Endothelial cell of umbilical vein (primary cell): ENCODE measurements around the gene NUDT3. TPM values are rescaled to one million over a fixed set of nuclear protein-coding genes. Genes with fewer than 3 reads are reported as not detected.

ENCODE experiments used
- BruUV-seq: library from RNA; stranded (reverse); fragments of 400-500 nt; replicated peaks from 2 replicates; lab custom pipeline; 2021; lab: Mats Ljungman, UMichigan
- CTCF ChIA-PET: fragments of 300-600, 350-600 bp; sonication (Branson Sonifier 250); formaldehyde crosslinking; loops from one replicate; lab custom pipeline; 2021; ENCODE audit warnings: antibody characterized with exemption, inconsistent platforms; lab: Charles Lee
- POLR2A ChIA-PET: fragments of 300-600, 350-600 bp; sonication (Branson Sonifier 250); formaldehyde crosslinking; loops from one replicate; lab custom pipeline; 2021; ENCODE audit warnings: antibody characterized with exemption, inconsistent platforms; lab: Charles Lee
- DNase-seq: peaks from one replicate; pipeline ENCODE4 v3.0.0-alpha.2; 2011; ENCODE audit warnings: low read depth, low spot score
- FAIRE-seq: peaks from 2 replicates; lab custom pipeline; 2011; peaks lifted over from hg19 to GRCh38; lab: Jason Lieb, UNC
- H2AFZ ChIP-seq: 2 replicates; pipeline ENCODE4 v1.6.0; 2012; ENCODE audit warnings: low read depth, low read length, control low read depth, inconsistent platforms
- H3K27ac ChIP-seq: 2 replicates; pipeline ENCODE4 v1.5.1; 2011; ENCODE audit warnings: low read depth, mild to moderate bottlenecking, control low read depth, low read length, moderate library complexity; ENCODE audit not compliant: insufficient read depth
- H3K27me3 ChIP-seq, 2 experiments: 2 replicates each; pipeline versions ENCODE4 v1.6.0 to v1.6.1; 2011; ENCODE audit warnings: low read length in 2 of 2, mixed read lengths in 1 of 2; ENCODE audit not compliant: control insufficient read depth in 2 of 2, insufficient read depth in 2 of 2
- H3K36me3 ChIP-seq, 2 experiments: 2 replicates in 1 of 2; 3 replicates in 1 of 2; pipeline ENCODE4 v1.5.1; 2011; ENCODE audit warnings: low read length in 2 of 2, mild to moderate bottlenecking in 1 of 2, moderate library complexity in 1 of 2; ENCODE audit not compliant: control insufficient read depth in 2 of 2, insufficient read depth in 2 of 2; ENCODE audit errors: extremely low read depth in 1 of 2
- H3K4me1 ChIP-seq: 3 replicates; pipeline ENCODE4 v1.5.1; 2011; ENCODE audit warnings: mild to moderate bottlenecking, low read length; ENCODE audit not compliant: control insufficient read depth, insufficient read depth; ENCODE audit errors: extremely low read depth
- H3K4me2 ChIP-seq: 2 replicates; pipeline ENCODE4 v1.6.1; 2011; ENCODE audit warnings: low read length, control low read depth, mixed read lengths; ENCODE audit not compliant: insufficient read depth
- H3K4me3 ChIP-seq, 3 experiments: fragments of 200-600 bp in 1 of 3; sonication (generic), shearing (Covaris generic) in 1 of 3; replicated peaks in 1 of 3; 2 replicates each; pipeline ENCODE4 v1.5.1; 2011 to 2016; ENCODE audit warnings: control low read depth in 3 of 3, low read length in 3 of 3, mild to moderate bottlenecking in 2 of 3, inconsistent platforms in 1 of 3, low read depth in 1 of 3, moderate library complexity in 1 of 3; ENCODE audit not compliant: insufficient read depth in 1 of 3
- H3K79me2 ChIP-seq: 2 replicates; pipeline ENCODE4 v1.6.0; 2012; ENCODE audit warnings: low read length, inconsistent platforms; ENCODE audit not compliant: control insufficient read depth, insufficient read depth
- H3K9ac ChIP-seq: replicated peaks from 2 replicates; pipeline ENCODE3; 2011; ENCODE audit warnings: low read length, control low read depth; ENCODE audit not compliant: insufficient read depth; ENCODE audit errors: extremely low read depth
- H3K9me1 ChIP-seq: replicated peaks from 3 replicates; pipeline ENCODE4 v1.6.0; 2011; ENCODE audit warnings: mild to moderate bottlenecking, low read length; ENCODE audit not compliant: control insufficient read depth, insufficient read depth; ENCODE audit errors: extremely low read depth
- H3K9me3 ChIP-seq: replicated peaks from 2 replicates; pipeline ENCODE4 v1.5.1; 2012; ENCODE audit warnings: low read length, inconsistent platforms; ENCODE audit not compliant: control insufficient read depth, insufficient read depth
- H4K20me1 ChIP-seq: replicated peaks from 2 replicates; pipeline ENCODE3; 2011; ENCODE audit warnings: mild to moderate bottlenecking, low read length; ENCODE audit not compliant: control insufficient read depth, insufficient read depth; ENCODE audit errors: extremely low read depth
- CTCF ChIP-seq, 2 donors: IDR thresholded peaks; 1 replicate in 1 of 2; 2 replicates in 1 of 2; pipeline ENCODE4 v1.5.1; 2011; ENCODE audit warnings: low read length in 2 of 2, mild to moderate bottlenecking in 2 of 2, moderate library complexity in 2 of 2, control low read depth in 1 of 2, inconsistent platforms in 1 of 2, low read depth in 1 of 2; ENCODE audit not compliant: insufficient read depth in 1 of 2; ENCODE audit errors: extremely low read depth in 1 of 2
- EZH2 ChIP-seq: IDR thresholded peaks from 2 replicates; pipeline ENCODE4 v1.6.1; 2012; ENCODE audit warnings: borderline replicate concordance, low read depth, mild to moderate bottlenecking, moderate library complexity, low read length, inconsistent platforms; ENCODE audit not compliant: severe bottlenecking
- FOS ChIP-seq: IDR thresholded peaks from 2 replicates; pipeline ENCODE4 v1.6.1; 2011; ENCODE audit warnings: mild to moderate bottlenecking, low read length, moderate library complexity, borderline replicate concordance; ENCODE audit not compliant: insufficient read depth
- GATA2 ChIP-seq: IDR thresholded peaks from 2 replicates; pipeline ENCODE4 v1.7.0; 2011; ENCODE audit warnings: low read depth, mild to moderate bottlenecking, moderate library complexity, mixed read lengths, low read length; ENCODE audit not compliant: insufficient read length, insufficient read depth
- JUN ChIP-seq: IDR thresholded peaks from 2 replicates; pipeline ENCODE4 v1.6.1; 2011; ENCODE audit warnings: borderline replicate concordance, low read depth; ENCODE audit not compliant: insufficient read length, insufficient read depth
- MAX ChIP-seq: IDR thresholded peaks from 2 replicates; pipeline ENCODE4 v1.6.1; 2011; ENCODE audit not compliant: insufficient read depth, insufficient read length
- MYC ChIP-seq: IDR thresholded peaks from one replicate; pipeline ENCODE4 v1.6.1; 2011; ENCODE audit warnings: mild to moderate bottlenecking, low read depth, low read length
- POLR2A ChIP-seq: IDR thresholded peaks from 2 replicates; pipeline ENCODE4 v1.6.1; 2012; ENCODE audit warnings: low read depth, mild to moderate bottlenecking, control low read depth, low read length
- POLR2AphosphoS5 ChIP-seq: IDR thresholded peaks from 2 replicates; pipeline ENCODE4 v1.6.1; 2012; ENCODE audit warnings: low read depth, mild to moderate bottlenecking, control low read depth, low read length, moderate library complexity; ENCODE audit not compliant: insufficient read depth
- dilution Hi-C: fragments of 300-500 bp; cut with MboI; formaldehyde crosslinking; loops from one replicate; pipeline ENCODE4 v1.15.0; 2019; ENCODE audit warnings: low sequenced_read_pairs; ENCODE audit not compliant: extremely low pct_ligation_motif_present
- intact Hi-C: fragments of 100-400 bp; cut with micrococcal nuclease; formaldehyde crosslinking; loops from one replicate; pipeline ENCODE4 v1.10.0; 2022
- polyA plus RNA-seq, 4 experiments: library from polyadenylated mRNA; depleted of rRNA in 3 of 4; stranded (reverse) in 3 of 4; unstranded in 1 of 4; fragments of >200 nt; gene quantifications; 2 replicates each; pipeline versions ENCODE4 v1.2.1 to v1.2.3, GENCODE V29; 2011 to 2012; ENCODE audit warnings: missing spikeins in 1 of 4
- total RNA-seq: library from RNA; stranded (reverse); gene quantifications from 2 replicates; pipeline ENCODE4 v1.2.3, GENCODE V29; 2021

NUDT3 gene
- total and polyA plus RNA-seq, 2 donors (not counting 3 experiments of a cell fraction or from before 2014, with no cell fraction given): 11.9 to 30.9 TPM

- TF ChIP-seq GATA2 (no peak), POLR2AphosphoS5 (no peak), CTCF (IDR thresholded peaks at IDR 0.05; ENCODE audit: extremely low read depth in 1 of 2, insufficient read depth in 1 of 2, low read depth in 1 of 2, low read length in 2 of 2) (no peak), MYC (no peak), EZH2 (no peak), POLR2A (no peak), FOS (no peak), JUN (no peak), MAX (no peak)
- H2AFZ ChIP-seq: no peak overlapping the region
- ChIA-PET POLR2A (no interaction called here), CTCF (interaction anchor here (1.1 to 1.4 kb wide), 5 partner anchors 12 to 76 kb away, joined by 3 to 4 read pairs (median 3); no protein-coding TSS in a partner anchor)
- no peak overlapping the region for H3K4me2 ChIP-seq
- no peaks in the 10 kb centered on the region for H3K9me1 ChIP-seq
- H3K9ac ChIP-seq: no peak overlapping the region
- H4K20me1 ChIP-seq: no peaks in the 10 kb centered on the region
- FAIRE-seq (no peak), DNase-seq (no peak)
- no peaks in the 10 kb centered on the region for H3K9me3 ChIP-seq
- intact Hi-C loops (no loop called here), dilution Hi-C loops (no loop called here)
- no peaks in the 10 kb centered on the region for H3K27me3 ChIP-seq
- H3K27ac ChIP-seq: no peak overlapping the region
- peaks cover 54% of the 10 kb centered on the region for H3K4me1 ChIP-seq
- no peak overlapping the region for H3K4me3 ChIP-seq
- BruUV-seq: no TSS peak
- peaks cover 46% of the 10 kb centered on the region for H3K79me2 ChIP-seq
- H3K36me3 ChIP-seq: no peaks in the 10 kb centered on the region
Observed at GRCh38 chr6:34338811-34339210, 53.7 kb downstream of the NUDT3 start.
